HG03139 (cell line): ENCODE results near the gene EYS.
"Not testable (repeated sequence)": the region's sequence is repeated elsewhere in the genome, so short reads cannot be mapped to it uniquely, and the experiment has no call there.

Experiments
- ATAC-seq: cut with Tn5 transposase; IDR thresholded peaks from one replicate; pipeline ENCODE4 v1.9.1; 2021; ENCODE audit not compliant: unreplicated experiment

Gene EYS

GRCh38 chr6:65112435-65112834, 594.6 kb downstream of the EYS start:
- ATAC-seq = no peak

- no peak for ATAC-seq
Observed at GRCh38 chr6:65110031-65110430, 597.0 kb downstream of the EYS start.

DNA sequence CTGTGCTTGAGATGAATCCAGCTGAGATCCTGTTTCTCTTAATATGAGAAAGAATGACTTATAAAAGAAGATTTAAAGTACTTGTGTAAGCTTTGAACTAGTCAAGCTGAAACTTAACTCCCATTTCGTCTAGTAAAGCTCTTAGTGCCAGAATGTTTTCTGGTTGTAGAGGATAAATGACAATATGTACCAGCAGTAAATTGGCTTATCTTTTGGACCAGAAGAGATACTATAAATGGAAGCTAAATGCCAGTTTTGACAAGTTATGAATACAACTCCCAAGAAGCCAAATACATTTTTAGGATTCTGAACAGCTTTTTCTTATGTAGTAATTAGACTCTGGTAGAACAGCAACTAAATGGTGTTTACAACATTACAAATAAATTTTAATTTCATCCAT, 608.7 kb downstream of the EYS start:
- ATAC-seq = no peak

DNA sequence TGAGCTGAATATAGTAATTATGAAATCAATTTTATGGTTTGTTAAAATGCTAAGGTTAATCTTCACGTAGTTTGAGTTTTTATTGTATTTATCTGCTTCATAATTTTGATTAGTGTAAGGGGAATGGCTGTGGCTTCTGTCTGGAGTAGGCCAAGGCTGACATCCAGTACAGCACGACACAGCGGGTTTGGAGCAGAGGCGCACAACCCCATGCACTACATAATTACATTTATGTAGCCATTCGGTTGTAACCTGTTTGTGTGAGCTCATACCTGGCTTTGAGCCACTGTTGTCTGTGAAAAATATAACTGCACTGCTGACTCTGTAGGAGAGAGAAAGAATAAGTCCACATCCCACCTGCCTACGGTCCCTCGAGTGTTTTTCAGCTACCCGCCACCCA, 615.5 kb downstream of the EYS start:
- ATAC-seq = no peak

GRCh38 chr6:65088575-65088974, 618.5 kb downstream of the EYS start:
- no peak for ATAC-seq

GRCh38 chr6:65081756-65082155, 625.3 kb downstream of the EYS start:
- ATAC-seq = no peak

GRCh38 chr6:65075705-65076230, 631.3 kb downstream of the EYS start:
- ATAC-seq = no peak

GRCh38 chr6:65072500-65072899, 634.5 kb downstream of the EYS start:
- no peak for ATAC-seq

DNA sequence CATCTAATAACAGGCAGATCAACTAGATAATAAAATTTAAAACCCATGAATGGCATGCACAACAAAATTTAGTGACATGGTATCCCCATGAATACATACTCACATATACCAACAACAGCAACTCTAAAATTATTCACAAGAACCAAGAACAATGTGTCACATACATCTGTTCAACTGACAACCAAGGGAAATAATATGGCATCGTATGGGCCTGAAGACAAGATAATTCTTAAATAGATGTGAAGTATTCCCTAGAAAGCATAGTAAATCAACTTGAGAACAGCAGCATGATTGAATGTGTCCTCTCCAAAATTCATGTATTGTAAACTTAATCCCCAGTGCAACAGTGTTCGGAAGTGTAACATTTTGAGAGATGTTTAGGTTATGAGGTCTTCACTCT, 635.5 kb downstream of the EYS start:
- no peak for ATAC-seq

DNA sequence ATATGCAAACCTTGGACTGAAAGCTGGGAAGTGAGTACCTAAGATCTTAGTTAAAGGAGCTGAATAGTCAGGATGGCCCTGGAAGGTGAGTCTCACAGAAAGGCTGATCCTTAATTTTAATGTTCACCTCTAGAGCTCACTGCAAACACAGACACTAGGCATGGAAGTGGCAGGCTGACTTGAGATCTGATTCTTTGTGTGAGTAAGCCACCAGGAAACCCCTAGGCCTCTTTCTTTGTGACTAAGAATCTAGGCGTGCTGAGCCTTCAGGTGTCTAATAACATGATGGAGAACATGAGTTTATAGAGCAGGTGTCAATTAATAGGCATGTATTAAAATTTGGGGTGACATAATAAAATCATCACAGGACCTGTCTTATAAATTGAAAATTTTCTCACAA, 642.2 kb downstream of the EYS start:
- no peak for ATAC-seq

DNA sequence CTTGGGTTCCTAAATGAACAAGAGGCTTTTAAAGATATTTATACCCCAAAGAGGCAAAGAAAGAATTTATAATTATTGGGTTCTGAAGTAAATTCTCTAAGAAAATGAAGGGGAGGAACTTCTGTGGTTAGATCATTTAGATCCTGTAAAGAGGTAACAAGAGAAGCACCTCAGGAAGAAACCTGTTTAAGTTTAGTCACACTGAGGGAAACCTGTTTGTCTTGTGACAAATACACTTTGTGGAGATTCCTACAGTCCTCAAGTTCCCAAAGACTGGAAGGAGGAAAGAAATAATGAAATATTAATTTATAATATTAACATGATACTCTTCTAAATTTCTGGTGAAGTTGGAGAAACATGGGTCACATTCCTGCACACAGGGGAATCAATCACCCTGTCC, 647.5 kb downstream of the EYS start:
- ATAC-seq = no peak

- ATAC-seq = no peak
Observed at GRCh38 chr6:65055545-65055944, 651.5 kb downstream of the EYS start.

- no peak for ATAC-seq
Observed at GRCh38 chr6:65052626-65053025, 654.4 kb downstream of the EYS start.

GRCh38 chr6:65045801-65046200, 661.2 kb downstream of the EYS start:
- no peak for ATAC-seq

DNA sequence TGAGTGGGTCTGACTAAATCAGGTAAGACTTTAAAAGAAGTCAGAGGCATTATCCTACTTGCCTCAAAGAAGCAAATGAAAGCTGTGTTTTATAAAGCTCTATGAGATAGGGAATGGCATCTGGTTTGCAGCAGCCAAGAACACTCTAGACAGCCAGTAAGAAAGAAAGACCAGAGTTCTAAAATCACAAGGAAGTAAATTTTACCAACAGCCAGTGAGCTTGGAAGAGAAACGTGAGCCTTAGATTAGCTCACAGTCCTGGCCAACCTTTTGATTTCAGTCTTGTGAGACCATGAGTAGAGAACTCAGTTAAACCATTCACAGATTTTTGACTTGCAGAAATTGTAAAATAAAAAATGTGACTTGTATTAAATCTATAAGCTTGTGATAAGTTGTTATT, 693.0 kb downstream of the EYS start:
- ATAC-seq = no peak

DNA sequence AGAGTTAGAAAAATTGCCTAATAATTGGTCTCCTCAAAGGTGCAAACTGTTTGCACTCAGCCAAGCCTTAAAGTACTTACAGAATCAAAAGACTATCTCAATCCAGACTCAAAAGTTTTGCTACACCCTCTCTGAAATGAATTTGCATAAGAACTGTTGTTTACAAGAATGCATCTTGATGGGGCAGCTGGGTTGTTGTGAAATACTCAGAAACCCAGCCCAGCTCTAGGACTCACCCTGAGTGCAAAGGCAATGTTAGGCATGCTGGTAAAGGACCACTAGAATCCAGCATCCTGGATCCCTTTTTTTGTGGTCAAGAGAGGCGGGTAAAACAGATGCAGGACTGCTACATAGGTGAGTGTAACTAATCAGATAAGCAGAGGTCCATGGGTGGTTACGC, 700.2 kb downstream of the EYS start:
- ATAC-seq = no peak

GRCh38 chr6:65004283-65004682, 702.7 kb downstream of the EYS start:
- ATAC-seq = no peak

DNA sequence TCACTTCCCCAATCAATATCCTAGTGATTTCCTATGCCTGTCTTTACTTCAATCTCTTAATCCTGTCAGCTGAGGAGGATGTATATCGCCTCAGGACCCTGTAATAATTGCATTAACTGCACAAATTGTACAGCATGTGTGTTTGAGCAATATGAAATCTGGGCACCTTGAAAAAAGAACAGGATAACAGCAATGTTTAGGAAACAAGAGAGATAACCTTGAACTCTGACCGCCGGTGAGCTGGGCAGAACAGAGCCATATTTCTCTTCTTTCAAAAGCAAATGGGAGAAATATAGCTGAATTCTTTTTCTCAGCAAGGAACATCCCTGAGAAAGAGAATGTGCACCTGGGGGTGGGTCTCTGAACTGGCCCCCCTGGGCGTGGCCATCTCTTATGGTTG, 704.1 kb downstream of the EYS start:
- not testable (repeated sequence) for ATAC-seq

GRCh38 chr6:65000815-65001214, 706.2 kb downstream of the EYS start:
- no peak for ATAC-seq

DNA sequence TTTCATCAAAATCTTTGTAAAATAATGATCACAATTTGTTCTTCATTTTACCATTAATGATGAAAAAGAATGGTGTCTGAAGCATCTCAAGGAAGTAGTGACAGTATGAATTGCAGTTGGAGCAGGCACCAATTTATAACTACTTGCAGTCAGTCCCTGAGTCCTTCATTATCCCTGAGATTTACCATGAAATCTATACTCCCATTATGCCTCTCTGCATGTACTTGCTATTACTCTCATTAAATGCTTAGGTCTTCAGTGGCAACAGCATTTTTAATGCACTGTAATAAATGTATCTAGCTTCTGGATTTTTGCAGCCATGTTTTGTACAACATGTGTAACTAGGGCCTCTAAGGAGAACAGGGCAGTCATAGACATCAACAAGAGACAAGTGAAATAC, 708.8 kb downstream of the EYS start:
- no peak for ATAC-seq

DNA sequence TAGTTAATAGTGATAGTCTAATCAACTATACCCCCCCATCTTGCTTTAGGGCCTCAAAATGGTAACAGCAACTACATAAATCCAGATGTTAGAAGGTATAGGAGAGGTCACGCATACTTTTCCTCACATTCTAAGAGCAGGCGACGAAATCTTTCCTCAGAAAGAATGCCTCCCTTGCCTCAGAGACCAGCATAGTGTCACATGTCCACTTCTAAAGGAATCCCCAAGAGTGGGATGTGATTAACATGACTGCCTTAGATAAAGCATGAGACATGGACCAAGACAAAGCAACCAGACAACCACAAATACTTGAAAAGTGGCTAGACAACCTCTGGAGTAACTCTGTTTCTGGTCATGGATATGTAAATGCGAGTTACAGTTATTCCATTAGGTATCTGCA, 710.7 kb downstream of the EYS start:
- no peak for ATAC-seq

DNA sequence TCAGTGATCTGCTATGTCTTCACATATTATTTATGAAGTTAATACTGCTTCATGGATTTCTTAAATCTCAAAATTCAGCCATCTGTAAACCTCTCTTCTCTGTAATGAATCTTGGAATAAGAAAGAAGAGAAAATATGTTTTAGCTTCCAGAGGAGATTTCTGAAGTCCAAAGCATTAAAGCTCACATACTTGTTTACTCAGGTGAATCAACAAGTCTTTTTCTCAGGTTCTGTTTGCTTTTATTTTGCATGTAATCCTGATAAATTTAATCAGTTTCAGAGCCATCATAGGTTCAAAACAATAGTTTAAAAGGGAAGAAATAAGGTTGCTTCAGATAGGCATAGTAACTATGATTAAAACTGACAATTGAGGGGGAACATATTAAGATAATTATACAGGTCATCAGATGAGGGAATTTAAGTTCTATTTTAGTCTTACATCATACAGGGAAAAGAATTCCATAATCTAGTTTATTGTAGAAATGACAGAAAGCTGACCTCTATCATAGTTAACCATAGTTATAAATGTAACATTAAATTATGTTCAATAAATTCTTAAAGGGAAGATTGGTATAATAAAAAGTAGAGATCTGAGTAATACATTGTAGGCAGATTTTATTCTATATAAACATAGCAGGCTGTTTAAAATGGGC, 716.2 kb downstream of the EYS start:
- no peak for ATAC-seq

DNA sequence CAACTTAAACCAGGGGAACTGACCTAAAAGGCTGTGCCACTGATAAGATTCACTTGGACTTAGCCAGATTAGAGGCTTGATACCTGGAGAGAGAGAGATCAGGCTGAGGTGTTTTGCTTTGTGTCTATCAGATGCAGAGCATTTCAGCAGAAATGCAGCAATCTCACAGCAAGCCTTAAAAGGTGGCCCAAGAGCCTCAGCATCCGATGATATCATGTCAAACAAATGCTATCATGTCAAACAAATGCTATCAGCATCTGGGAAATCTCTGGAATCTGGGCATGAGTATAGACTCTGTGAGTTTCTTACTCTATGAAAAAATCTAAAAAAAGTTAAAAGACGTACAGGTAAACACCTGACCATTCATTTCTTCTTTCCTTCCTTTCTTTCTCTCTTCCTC, 718.9 kb downstream of the EYS start:
- ATAC-seq = no peak
